SU-DHL-6 (cell line): Measurements from ENCODE around the gene TALDO1.

ENCODE experiments used
- H2AFZ ChIP-seq: fragments of 200-600 bp; sonication (generic); 2 replicates; pipeline ENCODE4 v1.6.1; 2014; ENCODE audit warnings: low read depth, mild to moderate bottlenecking, moderate library complexity, mixed read lengths, antibody characterized with exemption, low read length; ENCODE audit not compliant: severe bottlenecking
- H3F3A ChIP-seq: fragments of 200-600 bp; shearing (Covaris generic); 2 replicates; pipeline ENCODE4 v1.6.0; 2016; ENCODE audit warnings: antibody characterized with exemption, mild to moderate bottlenecking; ENCODE audit not compliant: insufficient read depth
- H3K27ac ChIP-seq: fragments of 200-600 bp; sonication (generic); 2 replicates; pipeline ENCODE4 v1.5.1; 2016; ENCODE audit warnings: low read depth, mild to moderate bottlenecking, low read length, moderate library complexity, mixed read lengths
- H3K27me3 ChIP-seq: fragments of 200-600 bp; sonication (generic), shearing (Covaris generic); 2 replicates; pipeline ENCODE4 v1.6.0; 2014; ENCODE audit warnings: mild to moderate bottlenecking, low read length
- H3K36me3 ChIP-seq: fragments of 200-600 bp; sonication (generic); 2 replicates; pipeline ENCODE4 v1.6.1; 2014; ENCODE audit warnings: mild to moderate bottlenecking, low read length, mixed read lengths
- H3K4me2 ChIP-seq: fragments of 300-600, 200-600 bp; shearing (Covaris generic), sonication (generic); 2 replicates; pipeline ENCODE4 v1.6.0; 2014; ENCODE audit warnings: low read length, low read depth, mild to moderate bottlenecking; ENCODE audit not compliant: poor library complexity, severe bottlenecking
- H3K4me3 ChIP-seq: fragments of 200-600 bp; sonication (generic); 2 replicates; pipeline ENCODE4 v1.5.1; 2014; ENCODE audit warnings: antibody characterized with exemption, low read length, mild to moderate bottlenecking, mixed read lengths; ENCODE audit not compliant: insufficient read depth, poor library complexity, severe bottlenecking
- H3K79me2 ChIP-seq: fragments of 200-600 bp; sonication (generic); 2 replicates; pipeline ENCODE4 v1.6.1; 2014; ENCODE audit warnings: mild to moderate bottlenecking, low read length, moderate library complexity; ENCODE audit not compliant: insufficient read depth
- H3K9ac ChIP-seq: fragments of 200-600 bp; sonication (generic); 2 replicates; pipeline ENCODE4 v1.7.0; 2014; ENCODE audit warnings: mild to moderate bottlenecking, low read length
- H3K9me2 ChIP-seq: fragments of 200-600 bp; sonication (generic); replicated peaks from 2 replicates; pipeline ENCODE4 v1.6.1; 2014; ENCODE audit warnings: low read length; ENCODE audit not compliant: insufficient read depth
- H3K9me3 ChIP-seq: fragments of 200-600 bp; sonication (generic); 2 replicates; pipeline ENCODE4 v1.6.1; 2014; ENCODE audit warnings: low read length, mixed read lengths; ENCODE audit not compliant: insufficient read depth
- H4K20me1 ChIP-seq: fragments of 200-600 bp; sonication (generic); 2 replicates; pipeline ENCODE4 v1.6.1; 2014; ENCODE audit warnings: low read depth, mild to moderate bottlenecking, antibody characterized with exemption, low read length, moderate library complexity, mixed read lengths
- CTCF ChIP-seq: fragments of 200-600 bp; sonication (generic); IDR thresholded peaks from one replicate; pipeline ENCODE4 v1.5.1; 2017; ENCODE audit warnings: antibody characterized with exemption, mild to moderate bottlenecking, low read length, moderate library complexity; ENCODE audit not compliant: insufficient read depth, poor library complexity, severe bottlenecking
- EZH2phosphoT487 ChIP-seq: fragments of 200-600 bp; sonication (generic), shearing (Covaris generic); conservative IDR thresholded peaks from 2 replicates; pipeline ENCODE4 v1.6.1; 2018; ENCODE audit warnings: mild to moderate bottlenecking, antibody characterized with exemption, low read length, moderate library complexity, mixed read lengths

The TALDO1 gene

GRCh38 chr11:702462-703461, 44.5 kb upstream of the TALDO1 start:
- H2AFZ ChIP-seq: no peak overlapping the region
- H3K9me3 ChIP-seq: no peaks in the 10 kb centered on the region
- no peaks in the 10 kb centered on the region for H3K79me2 ChIP-seq
- no peak overlapping the region for H3K27ac ChIP-seq
- TF ChIP-seq EZH2phosphoT487 (no peak), CTCF (no peak)
- no peaks in the 10 kb centered on the region for H3K36me3 ChIP-seq
- H3F3A ChIP-seq: peaks cover 3% of the 10 kb centered on the region; the same call in 1 of the 2 replicates
- no peaks in the 10 kb centered on the region for H3K27me3 ChIP-seq
- H4K20me1 ChIP-seq: no peaks in the 10 kb centered on the region
- no peak overlapping the region for H3K9ac ChIP-seq
- H3K4me2 ChIP-seq: no peak overlapping the region
- no peak overlapping the region for H3K4me3 ChIP-seq
- H3K9me2 ChIP-seq: no peaks in the 10 kb centered on the region

GRCh38 chr11:703506-703905, 43.8 kb upstream of the TALDO1 start:
- Histone ChIP-seq H4K20me1 (no peaks in the 10 kb centered on the region), H3K27ac (no peak overlapping the region)

GRCh38 chr11:704228-704674, 43.0 kb upstream of the TALDO1 start:
- Histone ChIP-seq H3F3A (no peaks in the 10 kb centered on the region), H3K4me2 (no peak overlapping the region), H3K79me2 (no peaks in the 10 kb centered on the region), H3K27me3 (no peaks in the 10 kb centered on the region), H3K36me3 (no peaks in the 10 kb centered on the region), H3K27ac (no peak overlapping the region), H2AFZ (no peak overlapping the region), H3K9me2 (no peaks in the 10 kb centered on the region), H3K9ac (no peak overlapping the region), H4K20me1 (no peaks in the 10 kb centered on the region), H3K9me3 (no peaks in the 10 kb centered on the region), H3K4me3 (no peak overlapping the region)
- TF ChIP-seq CTCF: no peak
- TF ChIP-seq EZH2phosphoT487: no peak

More at GRCh38 chr11:703506-703905, 43.8 kb upstream of the TALDO1 start:
- TF ChIP-seq EZH2phosphoT487 (no peak), CTCF (no peak)
- Histone ChIP-seq H3K9me3 (no peaks in the 10 kb centered on the region), H3K79me2 (no peaks in the 10 kb centered on the region), H3F3A (no peaks in the 10 kb centered on the region), H3K36me3 (no peaks in the 10 kb centered on the region), H2AFZ (no peak overlapping the region), H3K4me2 (no peak overlapping the region), H3K4me3 (no peak overlapping the region), H3K9me2 (no peaks in the 10 kb centered on the region), H3K27me3 (no peaks in the 10 kb centered on the region), H3K9ac (no peak overlapping the region)
